Stimulated activated CD4-positive, alpha-beta T cell treated with anti-CD3 and anti-CD28 coated beads, Interleukin-15, amount 100 ng/mL, for 24 hours (primary cell): ENCODE data around the gene VEZT.

Experiments
- DNase-seq: peaks from one replicate; pipeline ENCODE4 v3.0.0-alpha.2; 2020

VEZT gene

DNA sequence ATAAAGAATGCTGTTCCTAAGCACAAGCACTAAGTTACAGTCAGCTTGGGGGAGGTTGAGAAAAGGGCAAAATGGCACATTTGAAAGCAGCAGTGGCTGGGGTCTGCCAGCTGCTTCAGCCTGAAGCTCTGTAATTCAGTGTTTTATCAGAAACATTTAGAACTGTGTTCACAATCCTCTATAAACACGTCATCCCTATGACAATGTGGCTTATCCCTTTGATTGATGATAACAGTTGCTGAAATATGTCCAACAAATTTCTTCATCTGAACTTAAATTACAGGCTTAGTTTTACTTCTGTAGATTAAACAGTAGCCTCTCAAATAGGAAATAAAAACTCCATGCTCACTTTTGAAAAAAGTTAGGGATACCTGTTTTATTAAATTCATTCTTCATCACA lies 108.8 kb downstream of the VEZT start:
- DNase-seq, result no peak

- no peak for DNase-seq
Observed at GRCh38 chr12:95326855-95327254, 109.2 kb downstream of the VEZT start.

DNA sequence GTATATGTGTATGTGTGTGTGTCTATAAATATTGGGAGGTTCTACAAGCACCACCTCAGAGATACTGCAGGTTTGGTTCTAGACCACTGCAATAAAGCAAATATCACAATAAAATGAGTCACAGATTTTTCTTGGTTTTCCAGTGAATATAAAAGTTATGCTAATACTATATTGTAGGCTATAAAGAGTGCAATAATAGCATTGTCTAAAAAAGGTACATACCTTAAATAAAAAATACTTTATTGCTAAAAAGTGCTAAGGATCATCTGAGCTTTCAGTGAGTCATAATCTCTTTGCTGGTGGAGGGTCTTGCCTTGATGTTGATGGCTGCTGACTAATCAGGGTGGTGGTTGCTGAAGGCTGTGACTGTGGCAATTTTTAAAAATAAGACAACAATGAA lies 111.1 kb downstream of the VEZT start:
- no peak for DNase-seq

- no peak for DNase-seq
Observed at GRCh38 chr12:95335948-95336347, 118.3 kb downstream of the VEZT start.

DNA sequence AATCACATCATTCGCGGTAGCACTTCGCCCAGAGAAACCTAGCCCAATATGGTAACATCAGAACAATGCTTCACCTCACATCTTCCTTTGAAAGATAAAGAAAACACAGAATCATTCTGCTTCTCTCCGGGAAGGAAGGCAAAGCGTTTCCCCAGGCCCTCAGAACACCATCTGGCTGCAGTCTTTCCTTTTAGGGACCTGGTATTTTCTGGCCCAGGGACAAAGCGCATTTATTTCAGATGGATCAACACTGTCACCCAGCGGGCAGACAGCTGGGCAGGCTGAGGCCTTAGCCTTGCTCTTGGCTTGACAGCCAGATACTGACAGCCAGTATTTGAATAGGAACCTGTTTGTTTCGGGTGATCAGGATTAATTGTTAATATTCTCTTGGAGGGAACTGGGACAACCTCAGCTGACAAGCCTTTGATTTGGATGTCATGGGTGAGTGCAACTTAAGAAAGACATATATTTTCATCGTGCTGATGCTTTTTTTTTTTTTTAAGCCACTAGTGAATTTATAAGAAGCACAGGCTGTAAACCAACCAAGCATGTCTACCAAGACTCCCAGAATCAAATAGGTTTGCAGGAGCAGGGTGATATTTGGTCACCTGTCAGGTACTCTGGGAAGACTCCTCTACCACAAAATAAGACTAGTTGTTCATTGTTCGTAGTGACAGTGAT lies 118.9 kb downstream of the VEZT start:
- no peak for DNase-seq

GRCh38 chr12:95337146-95337545 lies 119.5 kb downstream of the VEZT start:
- DNase-seq, result no peak

DNA sequence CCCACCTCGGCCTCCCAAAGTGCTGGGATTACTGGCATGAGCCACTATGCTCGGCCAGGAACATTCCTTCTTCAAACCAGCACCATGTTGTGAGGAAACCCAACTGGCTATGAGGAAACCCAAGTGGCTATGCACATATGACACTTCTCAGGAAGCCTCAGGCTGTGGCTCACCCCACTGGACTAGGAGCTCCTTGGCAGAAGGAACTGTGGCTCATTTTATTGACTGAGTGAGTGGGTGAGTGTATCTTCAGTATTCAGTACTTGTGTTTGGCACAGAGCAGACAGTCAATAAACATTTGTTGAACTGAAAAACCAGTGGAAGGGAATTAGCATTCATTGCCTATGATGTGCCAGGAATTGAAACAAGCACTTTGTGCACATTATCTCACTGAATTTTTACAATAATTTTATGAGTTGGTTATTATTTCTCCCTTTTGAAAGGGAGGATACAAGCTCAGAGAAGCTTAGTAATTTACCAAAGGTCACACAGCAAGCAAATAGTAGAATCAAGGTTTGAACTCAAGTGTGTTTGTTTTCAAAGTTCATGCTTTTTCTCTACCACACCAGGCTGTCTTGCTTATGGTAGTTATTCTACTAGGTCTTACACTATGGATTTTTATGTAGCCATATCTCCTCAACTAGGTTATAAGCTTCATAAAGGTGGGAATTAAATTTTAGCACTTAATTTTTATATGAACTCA lies 121.6 kb downstream of the VEZT start:
- no peak for DNase-seq

DNA sequence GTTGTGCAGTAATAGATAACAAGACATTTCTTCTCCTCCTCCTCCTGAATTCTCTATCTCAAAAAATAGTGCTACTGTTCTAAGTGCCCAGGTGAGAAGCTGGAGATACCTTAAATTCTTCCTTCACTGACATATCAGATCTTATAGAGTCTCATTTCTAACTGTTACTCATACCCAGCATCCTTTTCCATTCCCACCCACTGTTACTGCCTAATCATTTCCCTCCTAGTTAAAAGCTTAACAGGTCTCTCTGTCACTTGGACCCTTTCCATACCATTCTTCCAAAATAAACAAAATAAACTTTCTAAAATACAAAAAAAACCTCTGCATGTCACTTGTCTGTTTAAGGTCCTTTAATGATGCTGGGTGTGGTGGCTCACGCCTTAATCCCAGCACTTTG lies 124.4 kb downstream of the VEZT start:
- DNase-seq, result no peak

DNA sequence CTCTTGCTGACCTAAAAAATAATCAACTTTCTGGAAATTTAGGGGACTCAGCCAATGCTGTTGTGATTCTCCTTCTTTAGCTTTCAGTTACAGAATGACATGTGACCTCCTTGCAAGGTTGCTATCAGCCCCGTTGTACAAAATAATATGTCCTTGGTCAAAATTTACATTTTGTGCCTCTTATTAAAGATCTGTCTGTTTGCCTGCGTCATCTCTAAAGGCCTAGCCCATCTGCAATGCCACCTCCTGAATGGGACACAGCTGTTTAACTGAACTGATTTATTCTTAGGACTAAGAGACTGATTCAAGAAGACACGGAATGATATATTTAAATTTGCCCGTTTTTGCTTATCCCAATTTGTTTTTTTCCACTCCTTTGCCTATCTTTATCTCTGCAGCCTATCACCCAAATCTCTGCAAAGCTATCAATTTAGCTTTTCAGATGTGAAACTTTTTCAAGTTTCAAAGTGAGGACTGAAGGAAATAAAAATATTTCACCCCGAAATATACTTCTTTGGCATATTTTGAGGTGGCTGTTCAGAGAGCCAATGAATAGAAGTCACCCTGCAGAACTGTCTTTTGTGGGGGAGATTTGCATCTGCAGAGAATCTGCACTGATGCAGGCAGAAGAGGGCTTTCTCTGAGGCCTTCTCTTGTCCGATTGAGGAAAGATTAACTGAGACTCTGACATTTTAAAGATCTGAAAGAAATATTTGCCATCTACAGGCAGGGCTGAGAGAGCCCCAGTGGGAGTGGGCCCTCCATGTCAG lies 126.0 kb downstream of the VEZT start:
- DNase-seq, result no peak

- DNase-seq, result no peak
Observed at GRCh38 chr12:95349291-95349690, 131.7 kb downstream of the VEZT start.

- no peak for DNase-seq
Observed at GRCh38 chr12:95351748-95352147, 134.1 kb downstream of the VEZT start.
